K562 (cell line): ENCODE results near the gene CABP4. TPM values are rescaled to one million over a fixed set of nuclear protein-coding genes. Genes with fewer than 3 reads are reported as not detected.

Experiments used
- BRF2 ChIP-seq: IDR thresholded peaks from 3 replicates; pipeline ENCODE4 v1.6.1; 2011; ENCODE audit warnings: borderline replicate concordance, mild to moderate bottlenecking; ENCODE audit not compliant: insufficient read length, insufficient read depth
- EHMT2 ChIP-seq: fragments of 450-650 bp; IDR thresholded peaks from 2 replicates; pipeline ENCODE4 v1.6.1; 2018; ENCODE audit warnings: antibody characterized with exemption
- KDM2B ChIP-seq: fragments of 250-450 bp; sonication (Bioruptor Pico); IDR thresholded peaks from 2 replicates; pipeline ENCODE4 v1.8.0; 2021; ENCODE audit warnings: mild to moderate bottlenecking, moderate library complexity
- MEF2A ChIP-seq: IDR thresholded peaks from 2 replicates; pipeline ENCODE4 v1.6.1; 2011; ENCODE audit warnings: low read depth, mild to moderate bottlenecking, low read length, moderate library complexity; ENCODE audit not compliant: control insufficient read depth
- MITF ChIP-seq: IDR thresholded peaks from 2 replicates; pipeline ENCODE4 v1.6.1; 2014; ENCODE audit warnings: antibody characterized with exemption
- NCOA4 ChIP-seq: fragments of 450-650 bp; IDR thresholded peaks from 2 replicates; pipeline ENCODE4 v1.6.1; 2018; ENCODE audit warnings: mild to moderate bottlenecking; ENCODE audit not compliant: partially characterized antibody
- PREB ChIP-seq: sonication (generic); formaldehyde crosslinking; IDR thresholded peaks from 2 replicates; pipeline ENCODE4 v1.8.1; 2023; ENCODE audit warnings: mild to moderate bottlenecking, missing genetic modification reagents
- ZBTB2 ChIP-seq: fragments of 450-650 bp; IDR thresholded peaks from 2 replicates; pipeline ENCODE4 v1.6.1; 2016; ENCODE audit warnings: antibody characterized with exemption
- ZMIZ1 ChIP-seq, 2 experiments: fragments of 150-350 bp in 1 of 2; IDR thresholded peaks; 2 replicates each; pipeline ENCODE4 v1.6.1; 2012 to 2016; ENCODE audit warnings: low read depth in 2 of 2, low read length in 2 of 2, mild to moderate bottlenecking in 1 of 2, moderate library complexity in 1 of 2
- ZNF146 ChIP-seq: IDR thresholded peaks from one replicate; pipeline ENCODE4 v1.6.1; 2018; ENCODE audit warnings: missing compliant biosample characterization; ENCODE audit not compliant: unreplicated experiment
- ZNF263 ChIP-seq: sonication (generic); formaldehyde crosslinking; IDR thresholded peaks from 2 replicates; pipeline ENCODE4 v1.8.0; 2022; ENCODE audit warnings: mild to moderate bottlenecking, missing genetic modification reagents, borderline replicate concordance
- polyA plus RNA-seq, 8 experiments: library from polyadenylated mRNA; depleted of rRNA in 4 of 8; stranded (reverse) in 5 of 8; unstranded in 3 of 8; fragments of >200 nt; fragmentation: Nextera tagmentation in 2 of 8; fragmentation: Illumina TruSeq in 1 of 8; extraction: Ambion mirVana in 2 of 8; extraction: Trizol in 1 of 8; gene quantifications; 2 replicates each; pipeline versions ENCODE4 v1.2.1 to v1.2.3, GENCODE V29; 2011 to 2014; ENCODE audit warnings: inconsistent platforms in 1 of 8, missing spikeins in 1 of 8
- total RNA-seq, 7 experiments: library from RNA; depleted of rRNA in 6 of 7; stranded (reverse); fragments of >200 nt in 6 of 7; fragmentation: Illumina TruSeq in 2 of 7; extraction: Trizol in 2 of 7; gene quantifications; 2 replicates each; pipeline versions ENCODE4 v1.2.1 to v1.2.3, GENCODE V29; 2011 to 2021; ENCODE audit warnings: low replicate concordance in 1 of 7
- TF ChIP-seq, protein P1 (sequence below): fragments of 250-450 bp; sonication (Bioruptor Pico); IDR thresholded peaks from 2 replicates; pipeline ENCODE4 v1.5.0; 2022; ENCODE audit warnings: mild to moderate bottlenecking
- TF ChIP-seq, protein P2 (sequence below): fragments of 450-650 bp; formaldehyde crosslinking; conservative IDR thresholded peaks from 2 replicates; pipeline ENCODE4 v1.4.0; 2022; ENCODE audit warnings: mild to moderate bottlenecking, missing genetic modification characterization

The CABP4 gene
- total and polyA plus RNA-seq, 9 of the 15 experiments (the other 6 are each of a cell fraction or from before 2014, with no cell fraction given), result 0.11 TPM; not detected in 8

DNA sequence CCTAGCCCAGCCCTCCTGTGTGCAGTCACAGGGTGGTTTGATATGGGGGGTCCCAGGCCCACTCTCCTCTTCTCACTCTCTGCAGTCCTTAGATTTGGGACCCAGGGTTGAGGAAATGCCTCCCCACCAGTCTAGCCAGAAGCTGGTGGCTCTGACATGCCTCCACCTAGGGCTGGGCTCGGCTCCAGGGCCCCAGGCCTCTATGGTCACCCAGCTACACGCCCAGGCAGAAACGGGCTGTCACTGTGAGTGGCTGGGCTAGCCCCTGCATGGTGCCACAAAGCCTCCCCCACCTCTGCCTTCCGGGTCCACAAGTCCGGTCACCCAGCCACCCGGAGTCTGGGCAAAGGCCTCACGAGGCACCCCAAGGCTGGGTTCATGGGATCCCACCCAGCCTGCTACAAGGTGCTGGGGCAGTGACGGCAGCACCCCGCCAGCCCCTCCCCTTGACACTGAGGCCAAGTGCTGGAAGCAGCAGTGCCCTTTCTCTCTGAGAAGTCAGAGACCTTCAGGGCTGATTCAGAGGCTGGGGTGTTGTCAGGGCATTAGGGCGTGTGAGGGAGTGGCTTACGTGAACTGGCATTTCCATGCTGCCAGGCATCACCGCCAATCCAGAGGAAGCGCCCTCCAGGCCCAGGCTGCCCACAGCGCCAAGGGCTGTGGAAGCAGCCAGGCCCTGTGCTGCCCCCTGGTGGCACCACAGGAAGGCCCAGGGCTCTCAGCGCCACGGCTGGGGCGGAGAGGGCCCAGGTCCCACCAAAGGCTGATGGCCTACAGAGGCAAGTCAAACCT lies 50.6 kb downstream of the CABP4 start (continued):
- TF ChIP-seq, protein P1, sequence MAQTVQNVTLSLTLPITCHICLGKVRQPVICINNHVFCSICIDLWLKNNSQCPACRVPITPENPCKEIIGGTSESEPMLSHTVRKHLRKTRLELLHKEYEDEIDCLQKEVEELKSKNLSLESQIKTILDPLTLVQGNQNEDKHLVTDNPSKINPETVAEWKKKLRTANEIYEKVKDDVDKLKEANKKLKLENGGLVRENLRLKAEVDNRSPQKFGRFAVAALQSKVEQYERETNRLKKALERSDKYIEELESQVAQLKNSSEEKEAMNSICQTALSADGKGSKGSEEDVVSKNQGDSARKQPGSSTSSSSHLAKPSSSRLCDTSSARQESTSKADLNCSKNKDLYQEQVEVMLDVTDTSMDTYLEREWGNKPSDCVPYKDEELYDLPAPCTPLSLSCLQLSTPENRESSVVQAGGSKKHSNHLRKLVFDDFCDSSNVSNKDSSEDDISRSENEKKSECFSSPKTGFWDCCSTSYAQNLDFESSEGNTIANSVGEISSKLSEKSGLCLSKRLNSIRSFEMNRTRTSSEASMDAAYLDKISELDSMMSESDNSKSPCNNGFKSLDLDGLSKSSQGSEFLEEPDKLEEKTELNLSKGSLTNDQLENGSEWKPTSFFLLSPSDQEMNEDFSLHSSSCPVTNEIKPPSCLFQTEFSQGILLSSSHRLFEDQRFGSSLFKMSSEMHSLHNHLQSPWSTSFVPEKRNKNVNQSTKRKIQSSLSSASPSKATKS (CRISPR knock-in tag), result no peak
- no peak for TF ChIP-seq EHMT2
- 0 out of 2 replicates have a peak, but pooled peaks have one; percentile 58 for TF ChIP-seq ZBTB2
- no peak for TF ChIP-seq ZMIZ1 (IDR thresholded peaks at IDR 0.05; ENCODE audit: low read depth in 2 of 2, low read length in 2 of 2)
- no peak for TF ChIP-seq MITF
- TF ChIP-seq ZNF146, result no peak
- TF ChIP-seq NCOA4, result no peak
- no peak for TF ChIP-seq KDM2B (CRISPR knock-in tag)
- no peak for TF ChIP-seq ZNF263
- TF ChIP-seq, protein P2, sequence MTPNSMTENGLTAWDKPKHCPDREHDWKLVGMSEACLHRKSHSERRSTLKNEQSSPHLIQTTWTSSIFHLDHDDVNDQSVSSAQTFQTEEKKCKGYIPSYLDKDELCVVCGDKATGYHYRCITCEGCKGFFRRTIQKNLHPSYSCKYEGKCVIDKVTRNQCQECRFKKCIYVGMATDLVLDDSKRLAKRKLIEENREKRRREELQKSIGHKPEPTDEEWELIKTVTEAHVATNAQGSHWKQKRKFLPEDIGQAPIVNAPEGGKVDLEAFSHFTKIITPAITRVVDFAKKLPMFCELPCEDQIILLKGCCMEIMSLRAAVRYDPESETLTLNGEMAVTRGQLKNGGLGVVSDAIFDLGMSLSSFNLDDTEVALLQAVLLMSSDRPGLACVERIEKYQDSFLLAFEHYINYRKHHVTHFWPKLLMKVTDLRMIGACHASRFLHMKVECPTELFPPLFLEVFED (CRISPR knock-in tag), result peak; percentile 21; the same call in 1 of the 2 replicates
- no peak for TF ChIP-seq PREB
- TF ChIP-seq MEF2A, result no peak
- no peak for TF ChIP-seq BRF2
